HEK293 (cell line): ENCODE results near the gene TMEM250.

Source experiments
- GFI1B ChIP-seq: fragments of 450-650 bp; formaldehyde crosslinking; IDR thresholded peaks from 2 replicates; pipeline ENCODE4 v1.5.1; 2016; ENCODE audit warnings: missing biosample characterization, missing genetic modification characterization
- GLI2 ChIP-seq: fragments of 450-650 bp; formaldehyde crosslinking; IDR thresholded peaks from 2 replicates; pipeline ENCODE4; 2017; ENCODE audit warnings: missing biosample characterization, missing genetic modification characterization, low read depth, borderline replicate concordance
- YY1 ChIP-seq: fragments of 450-650 bp; formaldehyde crosslinking; IDR thresholded peaks from 2 replicates; pipeline ENCODE4 v1.5.1; 2018; ENCODE audit warnings: missing biosample characterization, missing genetic modification characterization
- ZNF2 ChIP-seq: fragments of 450-650 bp; formaldehyde crosslinking; IDR thresholded peaks from 2 replicates; pipeline ENCODE4 v1.5.1; 2016; ENCODE audit warnings: missing biosample characterization, missing genetic modification characterization
- ZNF211 ChIP-seq: fragments of 450-650 bp; formaldehyde crosslinking; IDR thresholded peaks from 2 replicates; pipeline ENCODE4 v1.5.1; 2016; ENCODE audit warnings: low read depth, missing biosample characterization, missing genetic modification characterization
- ZNF747 ChIP-seq: fragments of 450-650 bp; formaldehyde crosslinking; IDR thresholded peaks from 2 replicates; pipeline ENCODE4 v1.5.1; 2016; ENCODE audit warnings: missing biosample characterization, missing genetic modification characterization
- ZNF792 ChIP-seq: fragments of 450-650 bp; formaldehyde crosslinking; IDR thresholded peaks from 2 replicates; pipeline ENCODE4 v1.5.1; 2016; ENCODE audit warnings: missing biosample characterization, missing genetic modification characterization
- TF ChIP-seq, protein P1 (sequence below): fragments of 450-650 bp; formaldehyde crosslinking; IDR thresholded peaks from 2 replicates; pipeline ENCODE4 v1.5.1; 2016; ENCODE audit warnings: missing biosample characterization, missing genetic modification characterization
- TF ChIP-seq, protein P2 (sequence below): fragments of 450-650 bp; formaldehyde crosslinking; IDR thresholded peaks from 2 replicates; pipeline ENCODE4 v1.5.1; 2017; ENCODE audit warnings: missing biosample characterization, missing genetic modification characterization
- TF ChIP-seq, protein P3 (sequence below): fragments of 450-650 bp; formaldehyde crosslinking; IDR thresholded peaks from 2 replicates; pipeline ENCODE4 v1.5.1; 2016; ENCODE audit warnings: missing biosample characterization, missing genetic modification characterization

DNA sequence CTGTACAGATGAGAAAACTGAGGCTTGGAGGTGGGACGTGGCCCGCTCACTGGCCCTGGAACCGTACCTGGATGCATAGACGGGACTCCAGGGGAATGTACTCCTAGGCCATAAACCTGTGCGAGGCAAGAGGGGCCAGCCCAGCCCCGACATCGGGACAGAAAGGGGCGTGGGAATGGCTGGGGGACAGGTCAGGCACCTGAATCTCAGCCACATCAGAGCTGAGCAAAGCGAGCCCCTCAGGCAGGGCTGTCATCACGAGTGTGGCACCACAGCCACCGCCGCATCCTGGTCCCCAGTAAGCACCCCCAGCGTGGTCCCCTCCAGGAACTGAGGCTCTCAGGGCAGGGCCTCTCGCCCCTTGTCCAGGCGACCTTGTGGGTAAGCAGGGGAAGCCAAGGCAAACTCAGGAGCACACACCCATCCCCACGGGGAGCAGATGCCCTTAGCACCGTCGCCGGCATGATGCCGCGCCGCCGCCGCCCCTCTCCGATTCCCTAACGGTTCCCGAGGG, 40.1 kb downstream of the TMEM250 start:
- TF ChIP-seq ZNF2 (tag by site-specific recombination), result no peak
- no peak for TF ChIP-seq ZNF792
- TF ChIP-seq GLI2 (tag by site-specific recombination), result no peak
- TF ChIP-seq, protein P1, sequence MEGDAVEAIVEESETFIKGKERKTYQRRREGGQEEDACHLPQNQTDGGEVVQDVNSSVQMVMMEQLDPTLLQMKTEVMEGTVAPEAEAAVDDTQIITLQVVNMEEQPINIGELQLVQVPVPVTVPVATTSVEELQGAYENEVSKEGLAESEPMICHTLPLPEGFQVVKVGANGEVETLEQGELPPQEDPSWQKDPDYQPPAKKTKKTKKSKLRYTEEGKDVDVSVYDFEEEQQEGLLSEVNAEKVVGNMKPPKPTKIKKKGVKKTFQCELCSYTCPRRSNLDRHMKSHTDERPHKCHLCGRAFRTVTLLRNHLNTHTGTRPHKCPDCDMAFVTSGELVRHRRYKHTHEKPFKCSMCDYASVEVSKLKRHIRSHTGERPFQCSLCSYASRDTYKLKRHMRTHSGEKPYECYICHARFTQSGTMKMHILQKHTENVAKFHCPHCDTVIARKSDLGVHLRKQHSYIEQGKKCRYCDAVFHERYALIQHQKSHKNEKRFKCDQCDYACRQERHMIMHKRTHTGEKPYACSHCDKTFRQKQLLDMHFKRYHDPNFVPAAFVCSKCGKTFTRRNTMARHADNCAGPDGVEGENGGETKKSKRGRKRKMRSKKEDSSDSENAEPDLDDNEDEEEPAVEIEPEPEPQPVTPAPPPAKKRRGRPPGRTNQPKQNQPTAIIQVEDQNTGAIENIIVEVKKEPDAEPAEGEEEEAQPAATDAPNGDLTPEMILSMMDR (tag by site-specific recombination), result no peak
- TF ChIP-seq ZNF747 (tag by site-specific recombination), result no peak
- TF ChIP-seq, protein P2, sequence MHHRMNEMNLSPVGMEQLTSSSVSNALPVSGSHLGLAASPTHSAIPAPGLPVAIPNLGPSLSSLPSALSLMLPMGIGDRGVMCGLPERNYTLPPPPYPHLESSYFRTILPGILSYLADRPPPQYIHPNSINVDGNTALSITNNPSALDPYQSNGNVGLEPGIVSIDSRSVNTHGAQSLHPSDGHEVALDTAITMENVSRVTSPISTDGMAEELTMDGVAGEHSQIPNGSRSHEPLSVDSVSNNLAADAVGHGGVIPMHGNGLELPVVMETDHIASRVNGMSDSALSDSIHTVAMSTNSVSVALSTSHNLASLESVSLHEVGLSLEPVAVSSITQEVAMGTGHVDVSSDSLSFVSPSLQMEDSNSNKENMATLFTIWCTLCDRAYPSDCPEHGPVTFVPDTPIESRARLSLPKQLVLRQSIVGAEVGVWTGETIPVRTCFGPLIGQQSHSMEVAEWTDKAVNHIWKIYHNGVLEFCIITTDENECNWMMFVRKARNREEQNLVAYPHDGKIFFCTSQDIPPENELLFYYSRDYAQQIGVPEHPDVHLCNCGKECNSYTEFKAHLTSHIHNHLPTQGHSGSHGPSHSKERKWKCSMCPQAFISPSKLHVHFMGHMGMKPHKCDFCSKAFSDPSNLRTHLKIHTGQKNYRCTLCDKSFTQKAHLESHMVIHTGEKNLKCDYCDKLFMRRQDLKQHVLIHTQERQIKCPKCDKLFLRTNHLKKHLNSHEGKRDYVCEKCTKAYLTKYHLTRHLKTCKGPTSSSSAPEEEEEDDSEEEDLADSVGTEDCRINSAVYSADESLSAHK (tag by site-specific recombination), result no peak
- no peak for TF ChIP-seq ZNF211 (tag by site-specific recombination)
- no peak for TF ChIP-seq GFI1B (tag by site-specific recombination)
- TF ChIP-seq YY1 (tag by site-specific recombination), result no peak
- TF ChIP-seq, protein P3, sequence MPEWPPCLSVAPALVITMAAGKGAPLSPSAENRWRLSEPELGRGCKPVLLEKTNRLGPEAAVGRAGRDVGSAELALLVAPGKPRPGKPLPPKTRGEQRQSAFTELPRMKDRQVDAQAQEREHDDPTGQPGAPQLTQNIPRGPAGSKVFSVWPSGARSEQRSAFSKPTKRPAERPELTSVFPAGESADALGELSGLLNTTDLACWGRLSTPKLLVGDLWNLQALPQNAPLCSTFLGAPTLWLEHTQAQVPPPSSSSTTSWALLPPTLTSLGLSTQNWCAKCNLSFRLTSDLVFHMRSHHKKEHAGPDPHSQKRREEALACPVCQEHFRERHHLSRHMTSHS, result no peak
